Mammary epithelial cell (primary cell): Measurements from ENCODE around the gene FANCC.

Experiments used
- EZH2 ChIP-seq: IDR thresholded peaks from 2 replicates; pipeline ENCODE4 v1.6.1; 2012; ENCODE audit warnings: low read length, inconsistent platforms, borderline replicate concordance
- TF ChIP-seq, protein P1 (sequence below), 2 donors: IDR thresholded peaks in 1 of 2; conservative IDR thresholded peaks in 1 of 2; 2 replicates each; pipeline ENCODE4 v1.5.1; 2011 to 2012; ENCODE audit warnings: inconsistent platforms in 2 of 2, low read length in 2 of 2, mild to moderate bottlenecking in 2 of 2, control low read depth in 1 of 2, low read depth in 1 of 2; ENCODE audit not compliant: insufficient read depth in 1 of 2; ENCODE audit errors: extremely low read depth in 1 of 2

DNA sequence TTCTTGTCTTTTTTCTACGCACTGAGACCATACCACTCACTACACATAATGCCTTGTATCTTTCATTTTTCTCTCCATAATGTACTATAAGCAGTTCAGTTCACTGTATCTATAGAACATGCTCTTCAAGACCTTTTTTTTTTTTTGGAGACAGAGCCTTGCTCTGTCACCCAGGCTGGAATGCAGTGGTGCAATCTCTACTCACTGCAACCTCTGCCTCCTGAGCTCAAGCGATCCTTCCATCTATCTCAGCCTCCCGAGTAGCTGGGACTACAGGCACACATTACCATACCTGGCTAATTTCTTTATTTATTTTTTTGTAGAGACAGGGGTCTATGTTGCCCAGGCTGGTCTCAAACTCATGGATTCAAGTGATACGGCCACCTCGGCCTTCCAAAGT lies 208.7 kb downstream of the FANCC start:
- TF ChIP-seq, protein P1, sequence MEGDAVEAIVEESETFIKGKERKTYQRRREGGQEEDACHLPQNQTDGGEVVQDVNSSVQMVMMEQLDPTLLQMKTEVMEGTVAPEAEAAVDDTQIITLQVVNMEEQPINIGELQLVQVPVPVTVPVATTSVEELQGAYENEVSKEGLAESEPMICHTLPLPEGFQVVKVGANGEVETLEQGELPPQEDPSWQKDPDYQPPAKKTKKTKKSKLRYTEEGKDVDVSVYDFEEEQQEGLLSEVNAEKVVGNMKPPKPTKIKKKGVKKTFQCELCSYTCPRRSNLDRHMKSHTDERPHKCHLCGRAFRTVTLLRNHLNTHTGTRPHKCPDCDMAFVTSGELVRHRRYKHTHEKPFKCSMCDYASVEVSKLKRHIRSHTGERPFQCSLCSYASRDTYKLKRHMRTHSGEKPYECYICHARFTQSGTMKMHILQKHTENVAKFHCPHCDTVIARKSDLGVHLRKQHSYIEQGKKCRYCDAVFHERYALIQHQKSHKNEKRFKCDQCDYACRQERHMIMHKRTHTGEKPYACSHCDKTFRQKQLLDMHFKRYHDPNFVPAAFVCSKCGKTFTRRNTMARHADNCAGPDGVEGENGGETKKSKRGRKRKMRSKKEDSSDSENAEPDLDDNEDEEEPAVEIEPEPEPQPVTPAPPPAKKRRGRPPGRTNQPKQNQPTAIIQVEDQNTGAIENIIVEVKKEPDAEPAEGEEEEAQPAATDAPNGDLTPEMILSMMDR (conservative IDR thresholded peaks at IDR 0.05 in 1 of 2, IDR thresholded peaks at IDR 0.05 in 1 of 2; ENCODE audit: extremely low read depth in 1 of 2, insufficient read depth in 1 of 2, low read depth in 1 of 2, low read length in 2 of 2) = no peak
- TF ChIP-seq EZH2 = no peak
